GM19193 (cell line): Measurements from ENCODE around the gene DACH1.

Experiments
- POLR2A ChIP-seq: IDR thresholded peaks from 4 replicates; pipeline ENCODE4 v1.6.1; 2011; ENCODE audit not compliant: insufficient read depth, insufficient read length; ENCODE audit errors: extremely low read depth

Gene DACH1

GRCh38 chr13:71772361-71772760 lies 94.6 kb downstream of the DACH1 start:
- TF ChIP-seq POLR2A, result no peak

DNA sequence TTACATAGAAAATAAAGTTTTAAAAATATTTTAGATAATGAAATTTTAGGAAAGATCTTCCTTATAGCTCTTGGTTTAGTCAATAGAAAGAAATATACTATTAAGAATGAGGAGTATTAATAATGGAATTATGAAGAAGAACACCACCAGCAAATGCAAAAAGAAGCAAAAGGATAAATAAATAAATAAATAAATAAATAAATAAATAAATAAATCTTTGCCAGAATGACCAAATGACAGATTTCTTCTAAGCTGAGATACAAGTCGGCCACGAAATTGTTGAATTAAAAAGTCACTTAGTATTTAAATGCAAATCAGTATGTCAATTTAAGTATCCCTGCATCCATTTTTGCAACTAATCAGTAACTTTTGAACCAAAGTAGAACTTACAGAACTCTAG lies 95.9 kb downstream of the DACH1 start:
- no peak for TF ChIP-seq POLR2A

GRCh38 chr13:71770710-71771109 lies 96.3 kb downstream of the DACH1 start:
- no peak for TF ChIP-seq POLR2A

- no peak for TF ChIP-seq POLR2A
Measured at GRCh38 chr13:71768881-71769280, 98.1 kb downstream of the DACH1 start.

DNA sequence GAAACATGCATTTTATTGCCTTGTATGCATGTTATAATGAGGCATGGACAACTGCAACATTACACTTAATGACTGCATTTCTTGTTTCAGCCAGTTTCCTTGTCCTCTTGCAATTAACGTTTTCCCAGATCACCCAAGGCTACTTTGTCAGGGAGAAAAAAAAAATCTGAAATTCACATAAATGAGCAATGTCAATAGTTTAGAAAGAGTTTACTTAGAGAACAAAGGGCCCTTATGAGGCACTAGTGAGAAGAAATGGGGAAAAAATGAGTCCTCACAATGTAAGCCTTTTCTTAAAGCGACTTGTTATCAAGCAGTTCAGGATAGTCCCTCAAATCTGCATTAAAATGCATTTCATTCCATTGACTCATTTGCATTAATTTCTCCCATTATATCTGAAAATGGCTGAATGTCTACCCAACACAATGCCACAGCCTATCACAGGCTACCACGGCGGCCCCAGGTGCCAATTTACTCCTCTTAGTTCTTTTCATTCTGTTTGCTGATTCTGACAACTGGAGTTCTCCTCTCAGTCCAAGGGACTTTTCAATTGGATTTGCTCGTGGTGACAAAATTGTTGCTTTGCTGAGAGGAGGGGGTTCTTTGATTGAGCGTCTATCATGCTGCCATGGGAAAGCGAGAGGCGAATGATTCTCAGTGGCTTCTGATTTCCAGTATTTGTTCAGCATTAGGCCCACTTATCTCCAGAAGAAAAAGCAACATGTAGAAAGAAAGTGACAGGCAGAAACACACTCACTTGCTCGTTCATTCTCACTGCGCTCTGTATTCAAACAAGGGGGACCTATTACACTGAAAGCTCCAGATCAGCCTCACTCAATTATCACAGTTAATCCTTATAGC lies 107.1 kb downstream of the DACH1 start:
- TF ChIP-seq POLR2A, result no peak

GRCh38 chr13:71758828-71759227 lies 108.2 kb downstream of the DACH1 start:
- no peak for TF ChIP-seq POLR2A

DNA sequence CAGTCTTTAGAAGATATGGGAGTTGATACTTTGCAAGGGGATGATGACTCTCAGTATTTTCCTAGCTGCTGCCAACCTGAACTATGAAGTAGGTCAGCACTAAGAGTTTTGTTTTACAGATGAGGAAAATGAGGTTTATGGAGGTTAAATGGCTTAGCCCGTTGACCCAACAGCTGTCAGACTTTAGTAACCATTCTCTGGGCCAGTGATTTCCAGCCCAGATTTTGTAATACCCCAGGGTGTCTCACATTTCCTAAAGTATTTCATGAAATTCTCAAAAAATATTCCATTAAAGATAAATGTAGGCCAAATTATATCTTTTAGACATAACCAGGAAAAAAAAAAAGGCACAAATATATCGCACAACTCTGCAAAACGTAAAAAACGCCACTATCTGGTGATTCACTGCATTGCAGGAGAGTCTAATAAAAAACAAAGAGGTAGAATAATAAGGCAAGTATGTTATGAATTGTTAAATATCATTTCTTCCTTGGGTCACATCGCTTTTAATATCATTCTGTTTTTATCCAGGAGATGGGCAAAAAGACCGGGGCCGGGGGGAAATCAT lies 112.5 kb downstream of the DACH1 start:
- TF ChIP-seq POLR2A, result no peak

DNA sequence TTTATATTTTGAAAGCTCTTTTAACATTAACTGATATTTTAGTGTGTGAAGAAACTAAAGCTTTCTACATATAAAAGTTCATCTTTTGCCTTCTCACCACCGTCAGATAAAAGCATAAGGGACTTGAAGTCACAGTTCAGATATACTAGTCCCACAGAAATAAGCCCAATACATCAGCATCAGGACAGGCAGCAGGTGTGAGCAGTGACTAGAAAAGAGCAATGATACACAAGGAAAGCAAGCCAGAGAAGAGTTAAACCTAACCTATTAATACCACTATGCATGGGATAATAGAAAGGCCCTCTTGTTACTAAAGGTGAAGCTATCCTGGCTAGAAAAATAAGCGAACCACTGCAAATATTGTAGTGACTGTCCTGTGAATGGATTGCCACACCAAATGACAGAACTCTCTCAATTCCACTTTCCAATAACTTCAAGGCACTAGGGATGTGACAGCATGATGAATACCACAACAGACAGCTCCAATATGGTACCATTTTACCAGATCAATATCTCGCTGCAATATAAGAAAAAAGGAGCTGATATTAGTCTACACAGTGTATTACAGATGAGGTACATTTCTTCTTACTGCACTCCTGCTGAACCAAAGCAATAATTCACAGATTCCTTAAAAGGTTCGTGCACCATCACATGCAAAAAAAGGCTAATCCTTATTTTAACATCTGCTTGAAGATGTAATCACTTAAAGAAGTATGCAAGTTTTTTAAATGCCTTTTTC lies 114.1 kb downstream of the DACH1 start:
- no peak for TF ChIP-seq POLR2A

- no peak for TF ChIP-seq POLR2A
Measured at GRCh38 chr13:71751073-71751472, 115.9 kb downstream of the DACH1 start.

GRCh38 chr13:71730267-71730666 lies 136.7 kb downstream of the DACH1 start:
- no peak for TF ChIP-seq POLR2A

- TF ChIP-seq POLR2A, result no peak
Measured at GRCh38 chr13:71729441-71729840, 137.6 kb downstream of the DACH1 start.

- TF ChIP-seq POLR2A, result no peak
Measured at GRCh38 chr13:71727662-71728061, 139.3 kb downstream of the DACH1 start.

GRCh38 chr13:71727042-71727441 lies 140.0 kb downstream of the DACH1 start:
- no peak for TF ChIP-seq POLR2A

GRCh38 chr13:71722206-71722605 lies 144.8 kb downstream of the DACH1 start:
- TF ChIP-seq POLR2A, result no peak

GRCh38 chr13:71721104-71721503 lies 145.9 kb downstream of the DACH1 start:
- TF ChIP-seq POLR2A, result no peak

DNA sequence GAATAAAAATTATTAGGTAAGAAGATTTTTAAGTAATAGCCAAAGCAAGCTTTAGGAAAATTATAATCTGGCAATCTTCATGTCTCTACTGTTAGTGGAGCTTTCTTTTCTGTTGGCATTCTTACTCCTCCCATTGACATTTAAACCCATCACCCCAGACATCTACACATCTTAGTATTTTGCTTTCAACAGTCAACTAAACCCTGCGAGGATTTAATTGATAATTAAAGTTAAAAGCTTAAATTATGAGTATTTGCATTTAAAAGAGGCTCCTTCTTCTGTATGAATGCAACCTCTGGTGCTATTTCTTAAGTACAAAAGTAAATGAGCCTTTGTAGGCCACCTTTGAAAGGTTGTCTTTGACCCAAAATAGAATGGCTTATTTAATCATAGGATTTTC lies 148.1 kb downstream of the DACH1 start:
- no peak for TF ChIP-seq POLR2A
